ENCODE results near the gene AGPAT4.
"Not testable (repeated sequence)": the region's sequence is repeated elsewhere in the genome, so short reads cannot be mapped to it uniquely, and the experiment has no call there.

Gene AGPAT4

DNA sequence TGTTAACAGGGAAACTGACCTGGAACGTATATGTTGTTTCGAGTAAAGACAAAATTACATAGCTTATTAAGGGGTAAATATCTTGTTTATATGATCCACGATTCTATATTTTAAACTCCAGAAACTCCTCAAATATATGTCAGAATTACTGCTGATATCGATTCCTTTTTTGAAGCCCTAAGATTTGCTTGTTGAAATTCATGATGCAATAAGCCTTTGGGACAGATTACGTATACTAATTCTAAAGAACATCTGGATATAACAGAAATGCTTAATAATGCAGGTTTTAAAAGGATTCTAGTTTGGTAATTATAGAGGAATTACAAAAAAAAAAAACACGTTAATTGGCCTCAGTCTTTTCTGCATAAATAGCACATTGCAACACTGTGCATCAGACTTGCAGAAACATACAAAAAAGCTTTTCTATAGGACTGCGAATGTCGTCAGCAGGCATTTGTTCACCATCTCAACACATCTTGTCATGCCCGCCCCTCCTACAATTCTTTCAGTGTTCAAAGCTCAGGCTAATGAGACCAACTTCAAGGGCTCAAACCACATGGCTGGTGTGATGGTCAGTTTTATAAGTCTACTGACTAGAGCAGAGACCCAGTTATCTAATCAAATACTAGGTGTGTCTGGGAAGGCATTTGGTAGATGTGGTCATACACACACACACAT is 74.9 kb downstream of the AGPAT4 start:
- no peak for DNase-seq

DNA sequence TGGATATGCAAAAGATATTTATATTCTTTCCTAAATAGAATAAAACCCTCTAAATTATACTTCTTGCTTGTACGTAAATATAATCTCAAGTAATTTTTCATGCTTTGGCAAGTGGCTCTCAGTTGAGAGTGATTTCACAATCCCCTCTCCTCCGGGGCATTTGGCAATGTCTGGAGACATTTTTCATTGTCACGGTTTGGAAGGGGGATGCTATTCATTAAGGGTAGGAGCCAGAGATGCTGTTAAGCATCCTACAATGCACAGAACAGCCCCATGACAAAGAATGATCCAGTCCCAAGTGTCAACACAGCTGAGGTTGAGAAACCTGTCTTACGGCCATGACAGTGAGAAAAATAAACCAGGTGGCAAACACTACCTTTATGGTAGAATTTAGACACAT is 75.7 kb downstream of the AGPAT4 start:
- no peak for DNase-seq

GRCh38 chr6:161195386-161195785 is 78.5 kb downstream of the AGPAT4 start:
- DNase-seq, result no peak

GRCh38 chr6:161194374-161194773 is 79.5 kb downstream of the AGPAT4 start:
- no peak for DNase-seq

GRCh38 chr6:161192636-161193411 is 81.0 kb downstream of the AGPAT4 start:
- no peak for DNase-seq

GRCh38 chr6:161191671-161192070 is 82.2 kb downstream of the AGPAT4 start:
- no peak for DNase-seq

DNA sequence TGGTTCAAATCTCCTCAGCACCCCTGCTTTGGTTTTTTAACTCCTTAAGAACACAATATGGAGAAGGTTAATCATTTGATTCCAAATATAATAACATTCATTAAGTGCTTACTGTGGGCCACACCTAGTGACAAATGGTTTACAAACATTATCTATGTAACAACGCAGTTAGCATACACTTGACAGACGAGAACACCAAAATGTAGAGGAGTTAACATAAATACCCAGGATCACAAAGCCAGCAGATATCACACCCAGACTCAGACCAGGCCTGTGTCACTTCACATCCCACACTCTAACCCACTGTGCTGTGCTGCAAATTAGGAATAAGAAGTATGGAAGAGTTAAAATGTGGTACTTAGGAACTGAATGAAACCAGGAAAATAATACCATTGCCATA is 82.9 kb downstream of the AGPAT4 start:
- no peak for DNase-seq

DNA sequence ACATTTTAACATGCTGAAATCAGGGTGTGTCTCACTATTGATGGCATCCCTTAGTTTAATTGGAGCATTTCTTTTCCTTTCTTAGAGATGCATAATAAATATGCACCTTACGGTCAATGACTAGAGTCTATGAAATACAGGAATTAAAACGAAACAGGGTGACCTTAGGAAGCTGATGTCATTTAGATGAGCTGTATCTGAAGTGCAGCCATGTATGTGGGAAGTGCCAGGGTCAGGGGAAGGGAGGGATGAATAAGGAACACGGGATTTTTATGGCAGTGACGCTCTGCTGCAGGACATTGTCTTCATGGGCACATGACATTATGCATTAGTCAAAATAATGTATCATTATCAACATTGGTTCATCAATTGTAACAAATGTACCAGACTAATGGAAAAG is 84.0 kb downstream of the AGPAT4 start:
- DNase-seq, result no peak

DNA sequence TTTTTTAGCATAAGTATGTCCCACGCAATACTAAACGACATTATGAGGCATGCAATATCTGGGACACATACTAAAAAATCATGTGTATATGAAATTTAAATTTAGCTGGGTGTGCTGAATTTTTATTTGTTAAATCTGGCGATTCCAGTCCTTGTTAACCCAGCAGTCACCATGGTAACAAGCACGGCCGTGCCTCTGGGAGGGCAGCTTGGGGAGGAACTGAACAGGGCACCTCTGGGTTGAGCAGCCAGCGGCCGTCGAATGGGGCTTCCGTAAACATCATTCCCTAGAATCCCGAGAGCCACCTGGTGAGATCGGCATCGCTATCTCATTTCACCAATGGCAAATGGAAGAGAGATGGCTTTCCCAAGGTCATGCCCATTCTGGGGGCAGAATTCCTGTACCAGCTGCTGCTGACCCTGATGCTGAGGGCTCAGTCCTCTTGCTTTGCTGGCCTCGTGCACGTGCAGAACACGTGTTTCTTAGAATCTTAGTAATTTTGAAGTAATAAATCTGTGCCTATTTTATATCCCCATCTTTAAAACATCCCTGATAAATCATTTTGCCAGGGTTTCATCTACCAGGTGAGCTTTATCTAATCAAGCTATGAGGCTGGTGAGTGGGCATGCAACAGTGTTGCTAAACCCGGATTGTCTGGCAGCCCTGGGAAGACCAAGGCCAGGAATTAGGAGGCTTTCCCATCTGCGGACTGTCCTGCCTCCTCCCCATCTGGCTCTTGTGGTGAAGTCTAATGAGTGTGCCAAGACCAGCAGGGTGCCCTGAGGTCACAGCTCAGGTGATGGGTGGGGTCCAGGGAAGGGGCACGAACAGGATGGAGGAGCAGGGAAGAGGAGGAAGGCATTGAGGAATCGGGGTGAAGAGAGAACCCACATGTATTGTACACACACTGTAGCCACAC is 85.1 kb downstream of the AGPAT4 start:
- DNase-seq, result no peak

- no peak for DNase-seq
These were observed 87.6 kb downstream of the AGPAT4 start for GRCh38 chr6:161186173-161186769.

DNA sequence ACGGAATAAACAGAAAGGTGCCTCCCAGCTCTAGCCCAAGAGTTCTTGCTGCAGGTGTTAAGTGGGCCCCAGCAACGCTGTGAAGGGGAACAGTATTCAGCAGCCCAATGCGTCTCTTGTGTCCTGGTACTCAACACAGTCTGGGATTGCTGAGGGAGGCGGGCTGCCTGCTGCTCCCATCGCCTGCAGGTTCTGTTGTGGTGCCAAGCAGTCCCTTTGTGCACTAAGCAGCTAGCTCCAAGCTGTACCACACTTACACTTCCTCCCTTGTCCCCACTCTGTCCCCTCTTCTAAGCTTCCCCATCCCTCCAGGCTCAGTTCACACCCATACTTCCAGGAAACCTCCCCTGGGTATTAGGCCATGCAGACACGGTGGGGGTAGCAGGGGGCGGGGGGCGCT is 92.7 kb downstream of the AGPAT4 start:
- no peak for DNase-seq

- DNase-seq, result not testable (repeated sequence)
These were observed 95.7 kb downstream of the AGPAT4 start for GRCh38 chr6:161178155-161178554.

DNA sequence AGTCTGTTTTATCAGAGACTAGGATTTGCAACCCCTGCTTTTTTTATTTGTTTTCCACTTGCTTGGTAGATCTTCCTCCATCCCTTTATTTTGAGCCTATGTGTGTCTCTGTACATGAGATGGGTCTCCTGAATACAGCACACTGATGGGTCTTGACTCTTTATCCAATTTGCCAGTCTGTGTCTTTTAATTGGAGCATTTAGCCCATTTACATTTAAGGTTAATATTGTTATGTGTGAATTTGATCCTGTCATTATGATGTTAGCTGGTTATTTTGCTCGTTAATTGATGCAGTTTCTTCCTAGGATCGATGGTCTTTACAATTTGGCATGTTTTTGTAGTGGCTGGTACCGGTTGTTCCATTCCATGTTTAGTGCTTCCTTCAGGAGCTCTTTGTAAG is 97.4 kb downstream of the AGPAT4 start:
- not testable (repeated sequence) for DNase-seq

- DNase-seq, result not testable (repeated sequence)
These were observed 101.1 kb downstream of the AGPAT4 start for GRCh38 chr6:161172769-161173168.

GRCh38 chr6:161171207-161171606 is 102.7 kb downstream of the AGPAT4 start:
- no peak for DNase-seq

- DNase-seq, result no peak
These were observed 104.2 kb downstream of the AGPAT4 start for GRCh38 chr6:161169696-161170095.

GRCh38 chr6:161169035-161169434 is 104.8 kb downstream of the AGPAT4 start:
- no peak for DNase-seq

DNA sequence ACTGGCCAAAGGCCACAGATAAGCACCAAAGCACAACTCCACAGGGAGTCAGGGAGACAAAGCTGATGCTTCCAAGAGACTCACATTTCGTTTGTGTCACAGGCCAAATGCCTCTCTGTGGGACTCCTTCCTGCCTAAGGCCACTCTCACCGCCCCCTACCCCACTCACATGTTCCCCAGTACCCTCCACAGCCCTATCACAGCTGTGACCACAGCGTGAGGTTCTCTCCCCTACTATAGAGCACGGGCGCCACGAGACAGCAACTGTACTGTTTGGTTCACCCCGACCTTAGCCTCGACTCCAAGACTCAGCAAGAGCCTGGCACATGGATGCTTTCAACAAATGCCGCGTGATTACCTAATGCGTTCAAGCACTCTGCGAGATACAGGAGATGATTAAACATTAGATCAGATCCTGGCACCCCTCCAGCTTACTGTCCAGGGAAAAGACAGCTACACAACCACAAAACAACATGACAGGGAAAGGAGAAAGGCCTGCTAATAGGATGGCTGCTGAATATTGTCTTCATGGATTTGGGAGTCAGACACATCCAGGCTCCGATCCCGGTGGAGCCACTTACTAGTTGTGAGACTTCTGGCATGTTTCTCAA is 105.5 kb downstream of the AGPAT4 start:
- DNase-seq, result no peak

GRCh38 chr6:161166677-161167076 is 107.2 kb downstream of the AGPAT4 start:
- no peak for DNase-seq

- no peak for DNase-seq
These were observed 107.7 kb downstream of the AGPAT4 start for GRCh38 chr6:161166176-161166575.

GRCh38 chr6:161164182-161164625 is 109.7 kb downstream of the AGPAT4 start:
- no peak for DNase-seq

- DNase-seq, result no peak
These were observed 110.2 kb downstream of the AGPAT4 start for GRCh38 chr6:161163466-161164181.

Measured in activated CD4-positive, alpha-beta T cell treated with anti-CD3 and anti-CD28 coated beads, Interleukin-2, amount 50 U/mL, for 4 hours (primary cell).